OCI-M2 (cell line): ENCODE data around the gene RPRD1B.

Experiments
- DNase-seq: peaks from one replicate; lab custom pipeline; 2025; ENCODE audit not compliant: unreplicated experiment; lab: John Stamatoyannopoulos, UW

RPRD1B gene

GRCh38 chr20:38036366-38036765 lies 2.8 kb downstream of the RPRD1B start:
- DNase-seq = no peak

GRCh38 chr20:38040276-38040675 lies 6.7 kb downstream of the RPRD1B start:
- no peak for DNase-seq

GRCh38 chr20:38043512-38044300 lies 10.2 kb downstream of the RPRD1B start:
- no peak for DNase-seq

GRCh38 chr20:38044685-38045084 lies 11.1 kb downstream of the RPRD1B start:
- DNase-seq = no peak

GRCh38 chr20:38046572-38046971 lies 13.0 kb downstream of the RPRD1B start:
- no peak for DNase-seq

- no peak for DNase-seq
Observed at GRCh38 chr20:38049800-38050199, 16.3 kb downstream of the RPRD1B start.

- DNase-seq = no peak
Observed at GRCh38 chr20:38050686-38051085, 17.1 kb downstream of the RPRD1B start.

GRCh38 chr20:38052870-38053269 lies 19.3 kb downstream of the RPRD1B start:
- no peak for DNase-seq

GRCh38 chr20:38054647-38055046 lies 21.1 kb downstream of the RPRD1B start:
- DNase-seq = no peak

- no peak for DNase-seq
Observed at GRCh38 chr20:38055294-38055693, 21.7 kb downstream of the RPRD1B start.

- DNase-seq = no peak
Observed at GRCh38 chr20:38055848-38056247, 22.3 kb downstream of the RPRD1B start.

GRCh38 chr20:38057351-38057972 lies 23.9 kb downstream of the RPRD1B start:
- DNase-seq = peak; percentile 36

- no peak for DNase-seq
Observed at GRCh38 chr20:38059832-38060231, 26.3 kb downstream of the RPRD1B start.

- no peak for DNase-seq
Observed at GRCh38 chr20:38060536-38060935, 27.0 kb downstream of the RPRD1B start.

- DNase-seq = no peak
Observed at GRCh38 chr20:38061109-38061508, 27.6 kb downstream of the RPRD1B start.

GRCh38 chr20:38062890-38063289 lies 29.3 kb downstream of the RPRD1B start:
- DNase-seq = no peak

GRCh38 chr20:38063911-38064530 lies 30.5 kb downstream of the RPRD1B start:
- no peak for DNase-seq

- DNase-seq = no peak
Observed at GRCh38 chr20:38065764-38066375, 32.3 kb downstream of the RPRD1B start.

GRCh38 chr20:38066969-38067716 lies 33.6 kb downstream of the RPRD1B start:
- no peak for DNase-seq

- DNase-seq = no peak
Observed at GRCh38 chr20:38067717-38068365, 34.3 kb downstream of the RPRD1B start.

GRCh38 chr20:38072898-38073297 lies 39.4 kb downstream of the RPRD1B start:
- no peak for DNase-seq
